ENCODE measurements around the gene NF1. TPM values are rescaled to one million over a fixed set of nuclear protein-coding genes. Genes with fewer than 3 reads are reported as not detected.

Gene NF1
- total RNA-seq, 1 donor: 79.7 TPM

DNA sequence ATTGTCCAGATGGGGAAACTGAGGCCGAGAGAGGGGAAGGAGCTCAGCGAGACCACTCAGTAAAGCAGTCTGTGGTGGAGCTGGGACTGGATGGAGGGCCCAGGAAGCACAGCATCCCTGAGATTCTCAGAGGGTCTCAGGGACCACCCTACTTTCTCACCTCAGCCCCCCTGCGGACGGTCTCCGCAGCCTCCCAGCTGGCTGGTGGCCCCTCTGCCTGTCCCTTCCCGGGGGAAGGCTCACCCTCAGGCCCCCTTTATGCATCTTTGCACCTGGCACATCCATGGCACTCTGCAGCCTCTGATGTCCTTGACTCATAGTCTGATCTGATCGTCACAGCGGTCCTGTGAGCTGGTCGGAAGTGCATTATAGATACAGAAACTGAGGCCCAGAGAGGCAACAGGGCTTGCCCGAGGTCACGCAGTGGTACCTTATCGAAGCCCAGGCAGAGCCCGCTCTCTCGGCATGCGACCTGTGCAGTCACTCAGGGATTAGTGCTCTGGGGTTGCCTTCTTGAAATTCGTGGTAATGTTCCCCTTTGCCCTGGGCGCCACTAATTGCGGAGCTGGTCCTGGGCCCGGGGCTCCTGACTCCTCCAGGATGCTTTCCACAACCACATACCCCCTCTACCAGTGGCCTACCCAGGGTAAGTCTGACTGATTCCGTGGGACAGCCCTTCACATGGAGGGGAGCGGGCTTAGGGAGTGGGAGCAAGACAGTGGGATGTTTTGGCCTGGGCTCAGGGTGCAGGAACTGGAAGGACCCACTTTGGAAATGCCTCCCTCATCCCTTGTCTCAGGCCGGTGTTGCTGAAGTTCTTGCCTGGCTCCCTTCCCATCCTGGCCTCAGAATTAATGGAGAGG is 321.1 kb downstream of the NF1 start:
- no peak for TF ChIP-seq CTCF (IDR thresholded peaks at IDR 0.05; ENCODE audit: insufficient read depth, low read length)
- H3K4me3 ChIP-seq (ENCODE audit: low read depth, low read length): no peak overlapping the region
- DNase-seq (ENCODE audit: low read depth): no peak

DNA sequence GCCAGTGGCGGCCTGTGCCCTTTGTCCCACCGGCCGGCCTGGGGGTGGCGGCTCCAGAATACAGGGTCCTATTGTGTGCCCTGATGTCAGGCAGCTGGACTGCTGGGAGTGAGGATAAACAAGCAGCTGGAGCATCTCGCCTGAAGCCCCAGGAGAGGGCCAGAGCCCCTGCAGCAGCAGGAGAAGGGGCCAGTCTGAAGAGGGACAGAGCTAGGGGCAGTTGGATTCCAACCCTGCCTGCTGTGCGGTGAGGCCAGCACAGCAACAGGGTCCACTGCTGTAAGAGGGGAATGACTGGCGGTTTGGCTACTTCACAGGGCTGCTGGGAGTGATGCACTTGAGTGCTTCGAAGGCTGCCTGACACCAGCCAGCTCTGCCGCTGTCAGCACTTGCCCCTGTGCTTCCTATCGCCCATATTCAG is 321.7 kb downstream of the NF1 start:
- DNase-seq (ENCODE audit: low read depth): no peak
- TF ChIP-seq CTCF (IDR thresholded peaks at IDR 0.05; ENCODE audit: insufficient read depth, low read length): no peak
- H3K4me3 ChIP-seq (ENCODE audit: low read depth, low read length): no peak overlapping the region

GRCh38 chr17:31417051-31417792 is 322.4 kb downstream of the NF1 start:
- no peak overlapping the region for H3K4me3 ChIP-seq (ENCODE audit: low read depth, low read length)
- no peak for DNase-seq (ENCODE audit: low read depth)
- TF ChIP-seq CTCF (IDR thresholded peaks at IDR 0.05; ENCODE audit: insufficient read depth, low read length): no peak

GRCh38 chr17:31418773-31419350 is 324.1 kb downstream of the NF1 start:
- H3K4me3 ChIP-seq (ENCODE audit: low read depth, low read length): no peak overlapping the region
- peak; percentile 3 for DNase-seq (ENCODE audit: low read depth)
- no peak for TF ChIP-seq CTCF (IDR thresholded peaks at IDR 0.05; ENCODE audit: insufficient read depth, low read length)

- TF ChIP-seq CTCF (IDR thresholded peaks at IDR 0.05; ENCODE audit: insufficient read depth, low read length): no peak
- DNase-seq (ENCODE audit: low read depth): no peak
- H3K4me3 ChIP-seq (ENCODE audit: low read depth, low read length): no peak overlapping the region
Observed at GRCh38 chr17:31422443-31422842, 327.7 kb downstream of the NF1 start.

GRCh38 chr17:31424944-31425281 is 330.1 kb downstream of the NF1 start:
- TF ChIP-seq CTCF (IDR thresholded peaks at IDR 0.05; ENCODE audit: insufficient read depth, low read length): no peak
- H3K4me3 ChIP-seq (ENCODE audit: low read depth, low read length): no peak overlapping the region
- DNase-seq (ENCODE audit: low read depth): no peak
